Stimulated activated CD4-positive, alpha-beta T cell treated with anti-CD3 and anti-CD28 coated beads, Interleukin-4, amount 100 ng/mL, for 4 hours (primary cell): ENCODE measurements around the gene AUNIP.
A peak's percentile ranks its signal among the peaks of the same experiment; 100 is the strongest.

Experiments
- DNase-seq, 2 experiments: peaks; one replicate each; pipeline ENCODE4 v3.0.0-alpha.2; 2020

The AUNIP gene

GRCh38 chr1:25858906-25859789 lies at the start of gene AUNIP:
Gene AUNIP, minus strand, starts transcription at chr1:25859457. Its CDS starts 100 bp downstream, at chr1:25859357.
- DNase-seq = peak; percentile 90 to 94

GRCh38 chr1:25909040-25909439 lies 49.8 kb upstream of the AUNIP start:
- DNase-seq = no peak

- DNase-seq = no peak
Measured at GRCh38 chr1:25908161-25908560, 48.9 kb upstream of the AUNIP start.

- no peak for DNase-seq
Measured at GRCh38 chr1:25907601-25908000, 48.3 kb upstream of the AUNIP start.

GRCh38 chr1:25906644-25907300 lies 47.5 kb upstream of the AUNIP start:
- DNase-seq = peak; percentile 24 to 37

- peak; percentile 88 to 90 for DNase-seq
Measured at GRCh38 chr1:25905680-25906643, 46.7 kb upstream of the AUNIP start, which contains the start of gene STMN1. Gene STMN1, minus strand, starts transcription at chr1:25906419. Its CDS starts 1,743 bp downstream, at chr1:25904676.

GRCh38 chr1:25904943-25905679 lies 45.9 kb upstream of the AUNIP start:
- peak; percentile 90 to 94 for DNase-seq

GRCh38 chr1:25903986-25904385 lies 44.7 kb upstream of the AUNIP start:
- no peak for DNase-seq

- no peak for DNase-seq
Measured at GRCh38 chr1:25902462-25902861, 43.2 kb upstream of the AUNIP start.

GRCh38 chr1:25900219-25900618 lies 41.0 kb upstream of the AUNIP start:
- no peak for DNase-seq

- no peak for DNase-seq
Measured at GRCh38 chr1:25899792-25900191, 40.5 kb upstream of the AUNIP start.

- DNase-seq = no peak
Measured at GRCh38 chr1:25898223-25899015, 39.2 kb upstream of the AUNIP start.

GRCh38 chr1:25897754-25898153 lies 38.5 kb upstream of the AUNIP start:
- DNase-seq = no peak

GRCh38 chr1:25896266-25896665 lies 37.0 kb upstream of the AUNIP start:
- DNase-seq = no peak

GRCh38 chr1:25895365-25895990 lies 36.2 kb upstream of the AUNIP start:
- peak; percentile 84 to 86 for DNase-seq

- DNase-seq = no peak
Measured at GRCh38 chr1:25893116-25893515, 33.9 kb upstream of the AUNIP start.

- no peak for DNase-seq
Measured at GRCh38 chr1:25891606-25892005, 32.3 kb upstream of the AUNIP start.

GRCh38 chr1:25890239-25891034 lies 31.2 kb upstream of the AUNIP start:
- DNase-seq = no peak

- no peak for DNase-seq
Measured at GRCh38 chr1:25889470-25889869, 30.2 kb upstream of the AUNIP start.

GRCh38 chr1:25888426-25888987 lies 29.2 kb upstream of the AUNIP start:
- no peak for DNase-seq
